Uterus (tissue), 4 donors: ENCODE data around the gene AKAP8. TPM values are rescaled to one million over a fixed set of nuclear protein-coding genes. Genes with fewer than 3 reads are reported as not detected.
"Not testable (repeated sequence)": the region's sequence is repeated elsewhere in the genome, so short reads cannot be mapped to it uniquely, and the experiment has no call there.

Experiments used
- DNase-seq, 2 donors: peaks; one replicate each; pipeline ENCODE4 v3.0.0-alpha.2; 2019 to 2020
- H3K27ac ChIP-seq, 2 donors: fragments of 200-600 bp; sonication (generic); 1 replicate in 1 of 2; 2 replicates in 1 of 2; pipeline ENCODE4 v1.5.1; 2016 to 2018
- H3K27me3 ChIP-seq, 2 donors: fragments of 200-600 bp; sonication (generic); one replicate each; pipeline ENCODE4 v1.5.1; 2018 to 2019; ENCODE audit warnings: control low read depth in 1 of 2
- H3K36me3 ChIP-seq, 2 donors: fragments of 200-600 bp; sonication (generic); one replicate each; pipeline ENCODE4 v1.5.1; 2019; ENCODE audit warnings: control low read depth in 1 of 2
- H3K4me1 ChIP-seq, 2 donors: fragments of 200-600 bp; sonication (generic); one replicate each; pipeline ENCODE4 v1.5.1; 2018 to 2019; ENCODE audit warnings: control low read depth in 1 of 2
- H3K4me3 ChIP-seq, 2 donors: fragments of 200-600 bp; sonication (generic); 1 replicate in 1 of 2; 2 replicates in 1 of 2; pipeline ENCODE4 v1.5.1; 2018 to 2019; ENCODE audit warnings: mild to moderate bottlenecking in 1 of 2
- H3K9me3 ChIP-seq, 2 donors: fragments of 200-600 bp; sonication (generic); one replicate each; pipeline ENCODE4 v1.5.1; 2019; ENCODE audit warnings: control low read depth in 1 of 2
- CTCF ChIP-seq, 4 experiments: fragments of 200-600 bp in 2 of 4; fragments of 450-650 bp in 2 of 4; sonication (generic) in 2 of 4; IDR thresholded peaks; one replicate each; pipeline ENCODE4 v1.5.1; 2016 to 2019; ENCODE audit warnings: antibody characterized with exemption in 4 of 4, mild to moderate bottlenecking in 2 of 4, moderate library complexity in 1 of 4
- POLR2A ChIP-seq, 2 donors: fragments of 450-650 bp; IDR thresholded peaks; one replicate each; pipeline ENCODE4 v1.6.1; 2016; ENCODE audit warnings: antibody characterized with exemption in 2 of 2, mild to moderate bottlenecking in 1 of 2, moderate library complexity in 1 of 2
- intact Hi-C: fragments of 100-400 bp; cut with DNase I; formaldehyde crosslinking; loops from one replicate; pipeline ENCODE4 v1.15.1; 2023; ENCODE audit warnings: low total_unique reads
- total RNA-seq, 4 donors: library from RNA; depleted of rRNA in 3 of 4; stranded (reverse); fragments of >200 nt in 3 of 4; gene quantifications; one replicate each; pipeline versions ENCODE4 v1.1.0 to v1.2.4, GENCODE V29; 2014 to 2023
- donor health status: DM: yes; HTN: yes; CAD: no.

The AKAP8 gene
- total RNA-seq, 4 donors from 2014 or later = 17.1 to 55.6 (median 39.2) TPM

- Histone ChIP-seq H3K27me3 (no peaks in the 10 kb centered on the region), H3K36me3 (no peaks in the 10 kb centered on the region)
Observed at GRCh38 chr19:15358918-15359317, 20.7 kb downstream of the AKAP8 start.

GRCh38 chr19:15357906-15358305 is 21.7 kb downstream of the AKAP8 start:
- Histone ChIP-seq H3K9me3 (no peaks in the 10 kb centered on the region), H3K4me3 (no peak overlapping the region), H3K27ac (no peak overlapping the region), H3K36me3 (no peaks in the 10 kb centered on the region), H3K27me3 (no peaks in the 10 kb centered on the region), H3K4me1 (no peaks in the 10 kb centered on the region)
- DNase-seq = no peak
- intact Hi-C loops = no loop called here
- TF ChIP-seq CTCF (IDR thresholded peaks at IDR 0.05) = no peak
- TF ChIP-seq POLR2A (IDR thresholded peaks at IDR 0.05) = no peak

More at GRCh38 chr19:15358918-15359317, 20.7 kb downstream of the AKAP8 start:
- Histone ChIP-seq H3K4me1 (no peaks in the 10 kb centered on the region), H3K9me3 (no peaks in the 10 kb centered on the region), H3K4me3 (no peak overlapping the region), H3K27ac (no peak overlapping the region)
- TF ChIP-seq POLR2A (IDR thresholded peaks at IDR 0.05) (no peak), CTCF (IDR thresholded peaks at IDR 0.05) (no peak)
- no peak for DNase-seq
- intact Hi-C loops = no loop called here

- Histone ChIP-seq H3K27me3 (no peaks in the 10 kb centered on the region), H3K4me1 (no peaks in the 10 kb centered on the region), H3K36me3 (no peaks in the 10 kb centered on the region), H3K4me3 (no peak overlapping the region), H3K9me3 (no peaks in the 10 kb centered on the region), H3K27ac (no peak overlapping the region)
- no peak for DNase-seq
- intact Hi-C loops = no loop called here
- TF ChIP-seq POLR2A (IDR thresholded peaks at IDR 0.05) (no peak), CTCF (IDR thresholded peaks at IDR 0.05) (no peak)
Observed at GRCh38 chr19:15354566-15355296, 24.9 kb downstream of the AKAP8 start.

GRCh38 chr19:15353908-15354307 is 25.7 kb downstream of the AKAP8 start:
- Histone ChIP-seq H3K4me3 (no peak overlapping the region), H3K4me1 (no peaks in the 10 kb centered on the region), H3K27ac (no peak overlapping the region), H3K9me3 (no peaks in the 10 kb centered on the region), H3K27me3 (no peaks in the 10 kb centered on the region), H3K36me3 (no peaks in the 10 kb centered on the region)
- no peak for DNase-seq
- TF ChIP-seq POLR2A (IDR thresholded peaks at IDR 0.05) = no peak
- TF ChIP-seq CTCF (IDR thresholded peaks at IDR 0.05) = no peak
- intact Hi-C loops = no loop called here

GRCh38 chr19:15352535-15352934 is 27.1 kb downstream of the AKAP8 start:
- H3K4me1 ChIP-seq, intact Hi-C loops, H3K4me3 ChIP-seq, H3K36me3 ChIP-seq, H3K27me3 ChIP-seq, H3K27ac ChIP-seq, H3K9me3 ChIP-seq, DNase-seq: not testable (repeated sequence)

GRCh38 chr19:15341328-15341727 is 38.3 kb downstream of the AKAP8 start:
- H3K4me3 ChIP-seq, H3K27ac ChIP-seq, intact Hi-C loops, H3K4me1 ChIP-seq, DNase-seq, H3K36me3 ChIP-seq, H3K27me3 ChIP-seq, H3K9me3 ChIP-seq: not testable (repeated sequence)
